Measurements from ENCODE around the gene MRPL38.

MRPL38 gene

GRCh38 chr17:75876190-75876937 is 28.3 kb downstream of the MRPL38 start:
- H3K4me3 ChIP-seq (replicated peaks; ENCODE audit: low read depth, low read length) = peak overlapping the region; percentile 52
- no peak for TF ChIP-seq CTCF (IDR thresholded peaks at IDR 0.05; ENCODE audit: low read depth, low read length, missing control alignments)
- DNase-seq (ENCODE audit: extremely low read depth, low read depth) = no peak

- H3K4me3 ChIP-seq (replicated peaks; ENCODE audit: low read depth, low read length) = no peak overlapping the region
- no peak for TF ChIP-seq CTCF (IDR thresholded peaks at IDR 0.05; ENCODE audit: low read depth, low read length, missing control alignments)
- DNase-seq (ENCODE audit: extremely low read depth, low read depth) = no peak
Measured at GRCh38 chr17:75875940-75876189, 28.8 kb downstream of the MRPL38 start.

- DNase-seq (ENCODE audit: extremely low read depth, low read depth) = no peak
- no peak overlapping the region for H3K4me3 ChIP-seq (replicated peaks; ENCODE audit: low read depth, low read length)
- no peak for TF ChIP-seq CTCF (IDR thresholded peaks at IDR 0.05; ENCODE audit: low read depth, low read length, missing control alignments)
Measured at GRCh38 chr17:75875182-75875939, 29.3 kb downstream of the MRPL38 start.

- H3K4me3 ChIP-seq (replicated peaks; ENCODE audit: low read depth, low read length) = no peak overlapping the region
- TF ChIP-seq CTCF (IDR thresholded peaks at IDR 0.05; ENCODE audit: low read depth, low read length, missing control alignments) = no peak
- no peak for DNase-seq (ENCODE audit: extremely low read depth, low read depth)
Measured at GRCh38 chr17:75874323-75875181, 30.1 kb downstream of the MRPL38 start.

GRCh38 chr17:75873587-75874322 is 30.9 kb downstream of the MRPL38 start:
- no peak for TF ChIP-seq CTCF (IDR thresholded peaks at IDR 0.05; ENCODE audit: low read depth, low read length, missing control alignments)
- H3K4me3 ChIP-seq (replicated peaks; ENCODE audit: low read depth, low read length) = no peak overlapping the region
- no peak for DNase-seq (ENCODE audit: extremely low read depth, low read depth)

All from HFF-Myc (cell line).